Muscle layer of colon (tissue), 2 donors: ENCODE results near the gene IGF2.

ENCODE experiments used
- H3K27ac ChIP-seq: one replicate; pipeline ENCODE4 v1.7.0; 2013; ENCODE audit warnings: low read depth, mild to moderate bottlenecking, low read length, moderate library complexity
- H3K27me3 ChIP-seq, 2 donors: one replicate each; pipeline ENCODE4 v1.7.0; 2013; ENCODE audit warnings: low read length in 2 of 2, mild to moderate bottlenecking in 2 of 2; ENCODE audit not compliant: insufficient read depth in 2 of 2, control insufficient read depth in 1 of 2
- H3K36me3 ChIP-seq: one replicate; pipeline ENCODE4 v1.7.0; 2013; ENCODE audit warnings: mild to moderate bottlenecking, low read length; ENCODE audit not compliant: insufficient read depth
- H3K4me1 ChIP-seq: one replicate; pipeline ENCODE4 v1.7.0; 2013; ENCODE audit warnings: mild to moderate bottlenecking, low read length; ENCODE audit not compliant: insufficient read depth
- H3K4me3 ChIP-seq, 2 donors: one replicate each; pipeline ENCODE4 v1.7.0; 2013; ENCODE audit warnings: low read length in 2 of 2, low read depth in 1 of 2, mild to moderate bottlenecking in 1 of 2, moderate library complexity in 1 of 2
- H3K9ac ChIP-seq: one replicate; pipeline ENCODE4 v1.7.0; 2013; ENCODE audit warnings: low read length
- H3K9me3 ChIP-seq: one replicate; pipeline ENCODE4 v1.7.0; 2013; ENCODE audit warnings: mild to moderate bottlenecking, low read length
- donor health status: abdominal sarcoma.
- donor health status: Adenocarcinoma of cecum.

Gene IGF2

DNA sequence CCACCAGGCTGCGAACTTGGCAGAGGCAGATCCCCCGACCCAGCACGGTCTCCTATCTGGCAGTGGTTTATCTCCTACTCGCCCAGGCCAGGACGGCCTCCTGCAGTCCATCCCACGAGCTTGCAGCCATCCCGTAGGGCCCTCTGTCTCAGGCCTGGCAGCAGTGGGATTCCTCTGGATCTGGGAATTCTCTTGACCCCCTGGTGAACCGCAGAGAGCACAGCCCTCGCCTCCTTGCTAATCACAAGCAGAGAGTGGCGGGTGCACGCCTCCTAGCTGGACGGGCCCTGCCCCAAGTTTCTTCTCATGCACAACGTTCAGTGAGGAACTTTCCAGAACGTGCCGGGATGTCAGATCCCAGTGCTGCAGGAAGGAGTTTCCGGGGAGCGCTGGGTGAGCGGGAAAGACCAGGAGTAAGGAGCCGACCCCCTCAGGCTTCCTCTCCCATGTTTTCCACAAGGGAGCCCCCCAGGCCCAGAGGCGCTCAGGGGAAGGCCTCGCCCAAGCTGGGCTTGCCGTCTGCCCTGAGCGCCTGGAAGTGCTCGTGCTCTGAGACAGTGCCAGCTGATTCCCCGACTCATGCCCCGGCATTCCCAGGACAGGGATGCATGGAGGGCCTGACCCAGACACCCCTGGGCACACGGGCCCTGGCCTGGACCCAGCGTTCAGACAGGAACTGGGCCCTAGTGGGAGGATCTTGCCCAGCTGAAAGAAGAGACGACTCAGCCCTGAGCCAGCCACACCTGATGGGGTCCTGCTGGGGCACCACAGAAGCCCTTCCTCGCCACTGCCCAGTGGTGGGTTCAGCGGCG, 24.6 kb downstream of the IGF2 start:
- no peak overlapping the region for H3K4me3 ChIP-seq

DNA sequence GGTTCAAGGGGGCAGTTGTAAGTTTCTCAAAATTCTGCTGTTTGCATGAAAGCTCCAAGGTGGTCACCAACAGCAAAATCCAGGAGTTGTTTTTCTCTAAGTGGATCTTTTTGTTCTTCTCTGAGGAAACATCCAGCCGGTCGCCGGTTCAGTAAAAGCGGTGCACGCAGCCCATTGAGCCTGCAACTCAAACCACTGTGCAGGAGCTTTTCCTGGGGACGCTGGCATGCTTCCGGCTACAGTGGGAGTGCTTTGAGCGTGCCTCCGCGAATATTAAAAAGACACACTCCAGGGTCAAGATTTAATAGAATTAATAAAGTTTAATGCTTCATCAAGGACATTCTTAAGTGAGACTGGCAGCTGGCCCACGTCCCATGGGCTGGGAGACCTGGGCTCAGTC, 25.4 kb downstream of the IGF2 start:
- no peak overlapping the region for H3K4me3 ChIP-seq
- H3K9me3 ChIP-seq: peaks cover 6% of the 10 kb centered on the region
- H3K4me1 ChIP-seq: no peaks in the 10 kb centered on the region
- H3K27me3 ChIP-seq: no peaks in the 10 kb centered on the region
- H3K9ac ChIP-seq: no peak overlapping the region
- no peak overlapping the region for H3K27ac ChIP-seq
- H3K36me3 ChIP-seq: no peaks in the 10 kb centered on the region

More for the DNA sequence above, 24.6 kb downstream of the IGF2 start:
- H3K4me1 ChIP-seq: no peaks in the 10 kb centered on the region
- no peaks in the 10 kb centered on the region for H3K36me3 ChIP-seq
- H3K9me3 ChIP-seq: peaks cover 6% of the 10 kb centered on the region
- no peak overlapping the region for H3K27ac ChIP-seq
- H3K9ac ChIP-seq: no peak overlapping the region
- H3K27me3 ChIP-seq: no peaks in the 10 kb centered on the region

DNA sequence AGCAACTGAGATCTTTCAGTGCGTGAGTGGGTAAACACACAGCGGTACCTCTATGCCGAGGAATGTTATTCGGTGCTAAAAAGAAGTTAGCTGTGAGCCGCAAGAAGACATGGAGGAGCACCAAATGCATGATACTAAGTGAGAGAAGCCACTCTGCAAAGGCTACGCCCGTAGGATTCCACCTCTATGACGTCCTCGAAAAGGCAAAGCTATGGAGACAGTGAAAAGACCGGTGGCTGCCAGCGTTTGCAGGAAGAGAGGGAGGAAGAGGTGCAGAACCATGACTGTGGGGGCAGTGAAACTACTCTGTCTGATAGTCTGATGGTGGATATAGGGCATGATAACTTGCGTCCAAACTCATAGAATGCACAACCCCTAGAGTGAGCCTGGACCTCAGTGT, 28.7 kb downstream of the IGF2 start:
- Histone ChIP-seq H3K27ac (no peak overlapping the region), H3K36me3 (no peaks in the 10 kb centered on the region), H3K27me3 (no peaks in the 10 kb centered on the region), H3K9ac (no peak overlapping the region), H3K4me3 (no peak overlapping the region), H3K4me1 (no peaks in the 10 kb centered on the region), H3K9me3 (no peaks in the 10 kb centered on the region)

DNA sequence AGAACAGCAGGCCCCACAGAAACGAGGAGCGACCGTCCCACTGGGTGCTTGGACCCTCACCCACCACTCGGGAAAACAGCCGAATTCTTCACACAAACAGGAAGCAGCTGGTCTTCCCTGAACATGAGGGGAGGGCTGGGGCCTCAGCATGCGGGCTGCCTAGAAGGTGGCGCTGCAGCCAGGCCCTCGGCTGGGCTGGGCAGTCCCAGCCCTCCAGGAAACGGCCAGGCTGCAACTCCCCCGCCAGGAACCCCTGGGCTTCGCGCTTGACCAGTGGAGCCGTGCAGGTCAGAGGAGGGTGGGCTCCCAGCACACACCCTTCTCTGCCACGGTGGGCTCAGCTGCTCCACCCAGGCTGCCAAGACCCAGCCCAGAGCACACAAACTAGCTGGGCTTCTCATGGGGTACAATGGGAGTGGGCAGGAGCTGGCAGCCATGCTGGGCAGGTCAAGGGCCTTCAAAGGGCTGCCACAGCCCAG, 29.6 kb downstream of the IGF2 start:
- Histone ChIP-seq H3K4me3 (no peak overlapping the region), H3K4me1 (no peaks in the 10 kb centered on the region), H3K36me3 (no peaks in the 10 kb centered on the region), H3K27ac (no peak overlapping the region), H3K9me3 (no peaks in the 10 kb centered on the region), H3K9ac (no peak overlapping the region), H3K27me3 (no peaks in the 10 kb centered on the region)

DNA sequence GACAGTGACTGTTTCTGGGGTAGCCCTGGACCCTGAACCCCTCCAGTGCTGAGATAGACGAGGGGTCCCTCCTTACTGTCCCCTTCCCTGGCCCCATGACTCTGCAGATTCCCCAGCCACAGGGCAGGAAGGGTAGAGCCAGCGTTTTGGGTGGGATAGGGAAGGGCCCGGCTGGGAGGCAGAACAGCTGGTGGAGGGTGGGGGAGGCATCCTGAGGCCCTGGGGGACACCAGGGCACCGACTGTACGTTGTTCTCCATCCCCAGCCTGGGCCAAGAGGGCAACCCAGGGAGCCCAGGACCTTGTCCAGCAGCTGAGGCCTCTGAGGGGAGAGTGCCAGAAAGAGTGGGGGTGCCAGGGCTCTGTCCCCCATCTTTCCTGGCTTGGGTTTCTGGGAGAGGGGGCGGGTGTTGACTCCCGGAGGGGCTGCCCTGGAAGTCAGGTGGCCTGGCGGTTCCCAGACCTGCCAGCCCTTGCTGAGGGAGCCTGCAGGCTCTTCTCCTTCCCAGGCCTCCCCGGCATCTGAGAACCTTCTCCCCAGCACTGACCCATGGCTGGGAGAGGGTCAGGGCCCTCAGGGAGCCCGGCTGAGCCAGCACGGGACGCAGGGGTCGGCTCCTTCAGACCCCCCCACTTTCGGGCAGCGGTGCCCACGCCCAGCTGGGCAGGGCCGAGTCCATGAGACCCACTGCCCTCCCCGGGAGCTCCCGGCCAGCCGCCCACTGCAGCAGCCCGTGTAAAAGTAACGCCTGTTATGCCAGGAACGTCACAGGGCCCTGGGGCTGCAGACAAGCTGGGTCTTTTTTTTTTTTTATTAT, 30.3 kb downstream of the IGF2 start:
- H3K4me1 ChIP-seq: no peaks in the 10 kb centered on the region
- no peaks in the 10 kb centered on the region for H3K36me3 ChIP-seq
- no peaks in the 10 kb centered on the region for H3K9me3 ChIP-seq
- no peak overlapping the region for H3K9ac ChIP-seq
- H3K4me3 ChIP-seq: no peak overlapping the region
- H3K27ac ChIP-seq: no peak overlapping the region
- no peaks in the 10 kb centered on the region for H3K27me3 ChIP-seq

DNA sequence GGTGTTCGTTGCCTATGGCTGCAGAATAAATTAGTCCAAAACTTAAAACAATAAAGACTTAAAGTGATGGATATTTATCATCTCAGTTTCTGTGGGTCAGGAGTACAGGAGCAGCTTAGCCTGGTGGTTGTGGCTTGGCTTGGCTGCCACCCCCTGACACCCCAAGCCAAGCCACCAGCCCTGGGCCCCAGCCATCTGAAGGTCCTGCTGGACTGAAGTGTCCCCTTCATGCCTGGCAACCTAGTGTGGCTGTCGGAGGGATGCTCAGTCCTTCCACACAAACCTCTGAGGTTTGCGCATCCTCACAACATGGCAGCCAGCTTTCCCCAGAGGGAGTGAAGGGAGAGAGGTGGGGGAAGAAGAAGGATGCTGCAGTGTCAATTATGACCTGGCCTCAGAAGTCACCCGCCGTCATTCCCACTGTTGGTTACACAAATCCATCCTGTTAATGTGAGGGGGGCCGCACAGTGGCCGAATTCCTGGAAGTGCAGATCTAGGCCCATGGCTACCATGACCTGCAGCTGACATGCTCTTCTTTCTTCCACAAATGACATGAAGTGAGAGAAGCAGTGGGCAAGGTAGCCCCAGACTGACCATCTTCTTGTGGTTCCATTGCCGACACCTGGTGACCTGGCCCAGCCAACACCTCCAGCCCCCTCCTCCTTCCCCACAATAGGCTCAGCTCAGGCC, 31.1 kb downstream of the IGF2 start:
- no peaks in the 10 kb centered on the region for H3K9me3 ChIP-seq
- H3K36me3 ChIP-seq: no peaks in the 10 kb centered on the region
- no peak overlapping the region for H3K9ac ChIP-seq
- no peak overlapping the region for H3K4me3 ChIP-seq
- H3K27me3 ChIP-seq: no peaks in the 10 kb centered on the region
- no peak overlapping the region for H3K27ac ChIP-seq
- no peaks in the 10 kb centered on the region for H3K4me1 ChIP-seq

DNA sequence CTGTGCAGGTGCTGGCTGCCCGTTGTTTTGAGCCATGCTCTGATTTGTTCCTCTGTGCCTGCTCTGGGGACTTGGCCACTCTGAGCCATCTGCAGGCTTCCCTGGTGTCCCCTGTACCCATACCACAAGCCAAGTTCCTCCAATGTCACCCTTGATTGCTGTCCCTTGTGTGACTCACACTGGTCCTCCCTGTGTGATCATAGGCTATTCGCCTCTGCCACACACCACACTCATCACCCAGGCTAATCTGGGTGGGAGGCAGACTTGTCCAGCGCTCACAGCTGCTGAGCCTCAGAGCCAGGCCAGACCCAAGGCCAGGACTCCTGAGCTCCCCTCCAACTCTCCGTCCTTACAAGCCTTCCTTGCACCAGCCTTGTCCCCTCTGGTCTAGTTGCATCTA, 31.7 kb downstream of the IGF2 start:
- Histone ChIP-seq H3K4me3 (no peak overlapping the region), H3K9ac (no peak overlapping the region), H3K4me1 (no peaks in the 10 kb centered on the region), H3K9me3 (no peaks in the 10 kb centered on the region), H3K27ac (no peak overlapping the region), H3K36me3 (no peaks in the 10 kb centered on the region), H3K27me3 (no peaks in the 10 kb centered on the region)

DNA sequence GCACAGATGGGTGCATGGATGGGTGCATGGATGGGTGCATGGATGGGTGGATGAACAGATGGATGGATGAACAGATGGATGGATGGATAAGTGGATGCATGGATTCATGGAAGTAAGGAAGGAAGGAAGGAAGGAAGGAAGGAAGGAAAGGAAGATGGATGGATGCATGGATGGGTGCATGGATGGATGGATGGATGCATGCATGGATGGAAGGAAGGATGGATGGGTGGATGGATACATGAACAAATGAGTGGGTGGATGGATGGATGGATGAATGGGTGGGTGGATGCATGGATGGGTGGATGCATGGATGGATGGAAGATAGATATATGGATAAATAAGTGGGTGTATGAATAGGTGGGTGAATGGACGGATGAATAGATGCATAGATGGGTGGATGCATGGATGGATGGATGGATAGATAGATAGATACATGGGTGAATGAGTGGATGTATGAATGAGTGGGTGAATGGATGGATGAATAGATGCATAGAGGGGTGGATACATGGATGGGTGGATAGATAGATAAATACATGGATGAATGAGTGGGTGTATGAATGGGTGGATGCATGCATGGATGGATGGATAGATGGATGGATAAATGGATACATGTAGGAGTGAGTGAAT, 32.5 kb downstream of the IGF2 start:
- Histone ChIP-seq H3K27ac (no peak overlapping the region), H3K4me3 (no peak overlapping the region), H3K4me1 (no peaks in the 10 kb centered on the region), H3K9me3 (no peaks in the 10 kb centered on the region), H3K36me3 (no peaks in the 10 kb centered on the region), H3K27me3 (no peaks in the 10 kb centered on the region), H3K9ac (no peak overlapping the region)

DNA sequence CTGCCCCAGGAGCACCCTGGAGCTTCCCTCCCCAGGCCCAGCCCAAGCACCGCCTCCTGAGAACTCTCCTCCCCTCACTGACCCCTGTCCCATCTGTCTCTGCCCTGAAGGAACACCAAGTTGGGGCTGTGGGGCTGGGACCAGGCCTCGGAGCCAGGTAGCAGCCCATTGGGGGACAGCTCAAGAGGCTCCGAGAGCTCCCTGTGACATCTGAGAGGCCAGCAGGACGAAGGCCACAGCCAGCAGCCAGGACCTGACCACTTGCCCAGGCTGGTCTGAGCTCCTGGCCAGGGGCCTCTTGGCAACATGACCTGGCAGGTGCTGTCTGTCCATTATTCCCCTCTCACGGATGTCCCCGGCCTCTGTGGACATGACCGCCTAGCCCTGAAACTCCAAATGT, 33.7 kb downstream of the IGF2 start:
- Histone ChIP-seq H3K27me3 (no peaks in the 10 kb centered on the region), H3K4me3 (no peak overlapping the region), H3K9me3 (no peaks in the 10 kb centered on the region), H3K27ac (no peak overlapping the region), H3K9ac (no peak overlapping the region), H3K36me3 (no peaks in the 10 kb centered on the region), H3K4me1 (no peaks in the 10 kb centered on the region)

DNA sequence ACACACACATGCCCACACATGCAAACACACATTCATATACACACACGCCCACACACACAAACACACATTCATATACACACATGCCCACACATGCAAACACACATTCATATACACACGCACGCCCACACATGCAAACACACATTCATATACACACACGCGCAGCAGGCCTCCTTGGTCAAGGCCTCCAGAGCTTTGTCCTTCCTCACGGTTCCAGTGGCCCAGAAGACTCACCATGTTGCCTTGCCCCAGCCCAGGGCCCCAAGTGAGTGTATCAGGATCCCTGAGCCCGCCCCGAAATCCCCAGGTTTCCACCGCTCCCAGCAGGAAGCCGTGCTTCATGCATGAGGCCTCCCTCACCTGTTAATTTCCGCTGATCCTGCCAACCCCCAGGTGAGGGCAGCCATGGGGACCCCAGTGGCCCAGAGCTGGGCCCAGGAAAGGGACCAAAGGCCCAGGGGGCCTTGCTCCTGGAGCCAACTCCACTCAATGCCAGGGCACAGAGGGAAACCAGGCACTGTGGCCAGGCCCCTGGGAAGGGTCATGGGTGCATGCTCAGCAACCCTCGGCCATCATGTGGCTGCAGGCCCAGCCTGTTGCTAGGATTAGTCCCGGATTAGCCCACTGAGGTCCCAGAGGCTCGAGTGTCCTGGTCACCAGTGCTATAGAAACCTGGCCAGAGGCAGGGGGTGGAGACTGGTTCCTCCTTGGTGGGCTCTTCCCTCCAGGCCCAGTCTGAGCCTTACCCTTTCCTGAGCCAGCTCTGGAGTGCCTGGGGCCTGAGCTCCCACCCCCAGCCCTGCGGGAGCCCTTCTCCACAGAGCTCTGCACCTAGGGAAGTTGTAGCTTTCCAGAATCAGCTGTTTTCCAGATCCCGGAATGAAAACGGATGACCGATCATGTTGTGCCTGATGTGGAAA, 34.4 kb downstream of the IGF2 start:
- Histone ChIP-seq H3K9me3 (no peaks in the 10 kb centered on the region), H3K4me3 (no peak overlapping the region), H3K36me3 (no peaks in the 10 kb centered on the region), H3K4me1 (no peaks in the 10 kb centered on the region), H3K27ac (no peak overlapping the region), H3K27me3 (no peaks in the 10 kb centered on the region), H3K9ac (no peak overlapping the region)
